GM11168 (cell line): ENCODE measurements around the gene TXNDC16.

Source experiments
- in situ Hi-C: fragments of 300-500 bp; cut with MboI; formaldehyde crosslinking; loops from one replicate; pipeline ENCODE4 v1.12.0; 2022; ENCODE audit warnings: low sequenced_read_pairs; ENCODE audit not compliant: unreplicated experiment

Gene TXNDC16

GRCh38 chr14:52457411-52457810, 94.9 kb downstream of the TXNDC16 start:
- in situ Hi-C loops, result no loop called here

- in situ Hi-C loops, result no loop called here
Observed at GRCh38 chr14:52455291-52456088, 96.8 kb downstream of the TXNDC16 start.

GRCh38 chr14:52447236-52447635, 105.1 kb downstream of the TXNDC16 start:
- in situ Hi-C loops, result no loop called here

- in situ Hi-C loops, result no loop called here
Observed at GRCh38 chr14:52446355-52446754, 106.0 kb downstream of the TXNDC16 start.

- in situ Hi-C loops, result no loop called here
Observed at GRCh38 chr14:52443506-52443905, 108.8 kb downstream of the TXNDC16 start.

- in situ Hi-C loops, result no loop called here
Observed at GRCh38 chr14:52442602-52443001, 109.7 kb downstream of the TXNDC16 start.

GRCh38 chr14:52442166-52442565, 110.1 kb downstream of the TXNDC16 start:
- in situ Hi-C loops, result no loop called here

GRCh38 chr14:52439476-52439875, 112.8 kb downstream of the TXNDC16 start:
- in situ Hi-C loops, result no loop called here

- in situ Hi-C loops, result no loop called here
Observed at GRCh38 chr14:52434955-52435354, 117.3 kb downstream of the TXNDC16 start.

GRCh38 chr14:52430474-52430873, 121.8 kb downstream of the TXNDC16 start:
- in situ Hi-C loops, result no loop called here

- in situ Hi-C loops, result no loop called here
Observed at GRCh38 chr14:52429451-52429850, 122.9 kb downstream of the TXNDC16 start.

- in situ Hi-C loops, result no loop called here
Observed at GRCh38 chr14:52427460-52427859, 124.8 kb downstream of the TXNDC16 start.

GRCh38 chr14:52422650-52423356, 129.5 kb downstream of the TXNDC16 start:
- in situ Hi-C loops, result no loop called here

- in situ Hi-C loops, result no loop called here
Observed at GRCh38 chr14:52417139-52417538, 135.2 kb downstream of the TXNDC16 start.

- in situ Hi-C loops, result no loop called here
Observed at GRCh38 chr14:52413729-52414408, 138.4 kb downstream of the TXNDC16 start.

GRCh38 chr14:52412426-52412825, 139.9 kb downstream of the TXNDC16 start:
- in situ Hi-C loops, result no loop called here

GRCh38 chr14:52405314-52405713, 147.0 kb downstream of the TXNDC16 start:
- in situ Hi-C loops, result no loop called here

- in situ Hi-C loops, result no loop called here
Observed at GRCh38 chr14:52402812-52403526, 149.3 kb downstream of the TXNDC16 start.

- in situ Hi-C loops, result no loop called here
Observed at GRCh38 chr14:52400846-52401245, 151.5 kb downstream of the TXNDC16 start.

GRCh38 chr14:52399921-52400595, 152.2 kb downstream of the TXNDC16 start:
- in situ Hi-C loops, result no loop called here
